Ascending aorta (tissue), 2 donors: ENCODE data around the gene RAP1GAP2. TPM values are rescaled to one million over a fixed set of nuclear protein-coding genes. Genes with fewer than 3 reads are reported as not detected.
A peak's percentile ranks its signal among the peaks of the same experiment; 100 is the strongest.

Experiments used
- DNase-seq, 2 donors: peaks; one replicate each; pipeline ENCODE4 v3.0.0-alpha.2; 2019; ENCODE audit warnings: low spot score in 2 of 2
- H3K27ac ChIP-seq, 2 donors: fragments of 200-600 bp; sonication (generic); one replicate each; pipeline ENCODE4 v1.5.1; 2016 to 2017; ENCODE audit warnings: mild to moderate bottlenecking in 1 of 2
- H3K27me3 ChIP-seq: fragments of 200-600 bp; sonication (generic); one replicate; pipeline ENCODE4 v1.5.1; 2017
- H3K36me3 ChIP-seq, 2 donors: fragments of 200-600 bp; sonication (generic); one replicate each; pipeline ENCODE4 v1.5.1; 2016
- H3K4me1 ChIP-seq, 2 donors: fragments of 200-600 bp; sonication (generic); one replicate each; pipeline ENCODE4 v1.5.1; 2016 to 2017; ENCODE audit warnings: mild to moderate bottlenecking in 1 of 2
- H3K4me3 ChIP-seq, 2 donors: fragments of 200-600 bp; sonication (generic); one replicate each; pipeline ENCODE4 v1.5.1; 2016 to 2017; ENCODE audit warnings: mild to moderate bottlenecking in 1 of 2
- H3K9me3 ChIP-seq, 2 donors: fragments of 200-600 bp; sonication (generic); one replicate each; pipeline ENCODE4 v1.5.1; 2016
- intact Hi-C: fragments of 100-400 bp; cut with DNase I; formaldehyde crosslinking; loops from one replicate; pipeline ENCODE4 v1.15.1; 2023
- total RNA-seq: library from RNA; depleted of rRNA; stranded (reverse); fragments of >200 nt; gene quantifications from one replicate; pipeline ENCODE4 v1.1.0, GENCODE V29; 2016
- TF ChIP-seq, protein P1 (sequence below), 3 experiments: fragments of 200-600 bp in 2 of 3; fragments of 450-650 bp in 1 of 3; sonication (generic) in 2 of 3; IDR thresholded peaks; one replicate each; pipeline ENCODE4 v1.5.1; 2016 to 2019; ENCODE audit warnings: antibody characterized with exemption in 3 of 3, mild to moderate bottlenecking in 1 of 3, moderate library complexity in 1 of 3

Gene RAP1GAP2
- total RNA-seq, 1 donor from 2014 or later, result 1.6 TPM

DNA sequence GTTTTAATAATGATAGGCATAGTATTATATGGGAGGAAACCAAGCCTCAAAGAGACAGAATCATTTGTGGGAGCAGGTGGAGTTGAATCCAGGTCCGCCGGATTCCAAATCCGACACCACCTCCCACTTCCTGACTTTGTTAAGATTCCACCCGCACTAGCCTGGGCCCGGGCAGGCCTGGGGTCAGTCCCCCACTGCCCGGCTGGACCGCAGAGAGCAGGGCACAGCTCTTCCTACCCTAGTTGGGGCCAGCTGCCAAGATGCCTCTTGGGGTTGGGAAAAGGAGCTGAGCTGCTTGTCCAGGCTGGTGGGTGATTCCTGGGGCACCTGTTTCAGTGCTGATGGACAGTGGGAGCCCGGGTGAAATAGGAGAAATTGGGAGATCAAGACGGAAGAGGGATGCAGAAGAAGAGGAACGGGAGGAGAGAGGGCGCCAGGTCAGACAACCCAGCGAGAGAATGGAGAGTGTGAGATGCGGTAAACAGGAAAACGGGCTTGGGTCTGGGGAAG lies 213.2 kb downstream of the RAP1GAP2 start:
- intact Hi-C loops, result loop anchor here (10.0 kb wide), 2 partner anchors 415 to 655 kb away; partner anchors contain the start of genes EMC6, PAFAH1B1 and TAX1BP3
- Histone ChIP-seq H3K36me3 (no peaks in the 10 kb centered on the region), H3K4me1 (peaks cover 4 to 6% of the 10 kb centered on the region in 2 donors), H3K4me3 (no peak overlapping the region), H3K9me3 (no peaks in the 10 kb centered on the region), H3K27me3 (no peaks in the 10 kb centered on the region), H3K27ac (no peak overlapping the region)
- TF ChIP-seq, protein P1, sequence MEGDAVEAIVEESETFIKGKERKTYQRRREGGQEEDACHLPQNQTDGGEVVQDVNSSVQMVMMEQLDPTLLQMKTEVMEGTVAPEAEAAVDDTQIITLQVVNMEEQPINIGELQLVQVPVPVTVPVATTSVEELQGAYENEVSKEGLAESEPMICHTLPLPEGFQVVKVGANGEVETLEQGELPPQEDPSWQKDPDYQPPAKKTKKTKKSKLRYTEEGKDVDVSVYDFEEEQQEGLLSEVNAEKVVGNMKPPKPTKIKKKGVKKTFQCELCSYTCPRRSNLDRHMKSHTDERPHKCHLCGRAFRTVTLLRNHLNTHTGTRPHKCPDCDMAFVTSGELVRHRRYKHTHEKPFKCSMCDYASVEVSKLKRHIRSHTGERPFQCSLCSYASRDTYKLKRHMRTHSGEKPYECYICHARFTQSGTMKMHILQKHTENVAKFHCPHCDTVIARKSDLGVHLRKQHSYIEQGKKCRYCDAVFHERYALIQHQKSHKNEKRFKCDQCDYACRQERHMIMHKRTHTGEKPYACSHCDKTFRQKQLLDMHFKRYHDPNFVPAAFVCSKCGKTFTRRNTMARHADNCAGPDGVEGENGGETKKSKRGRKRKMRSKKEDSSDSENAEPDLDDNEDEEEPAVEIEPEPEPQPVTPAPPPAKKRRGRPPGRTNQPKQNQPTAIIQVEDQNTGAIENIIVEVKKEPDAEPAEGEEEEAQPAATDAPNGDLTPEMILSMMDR (IDR thresholded peaks at IDR 0.05), result no peak
- DNase-seq, result no peak

DNA sequence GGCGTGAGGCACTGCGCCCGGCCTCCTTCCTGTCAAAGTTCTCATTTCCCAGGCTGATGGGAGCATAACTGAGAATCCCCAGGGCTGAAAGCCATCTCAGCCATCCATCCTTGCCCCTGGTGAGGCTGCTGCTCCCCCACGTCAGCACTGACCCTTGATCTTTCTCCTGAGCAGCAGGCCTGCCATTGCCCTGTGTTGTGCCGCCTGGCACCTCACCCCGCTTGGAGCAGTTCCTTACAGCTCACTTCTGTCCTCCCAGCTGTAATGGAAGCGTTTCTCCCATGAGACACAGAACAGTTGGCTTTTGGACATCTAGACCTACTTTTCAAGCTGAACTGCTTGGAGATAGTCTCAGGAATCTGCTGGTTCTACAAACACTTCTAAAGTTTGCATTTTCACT lies 215.7 kb downstream of the RAP1GAP2 start:
- no peak overlapping the region for H3K4me3 ChIP-seq
- no peaks in the 10 kb centered on the region for H3K9me3 ChIP-seq
- intact Hi-C loops, result no loop called here
- H3K27me3 ChIP-seq, result no peaks in the 10 kb centered on the region
- no peaks in the 10 kb centered on the region for H3K4me1 ChIP-seq
- no peak overlapping the region for H3K27ac ChIP-seq
- TF ChIP-seq, protein P1 (IDR thresholded peaks at IDR 0.05), result no peak
- DNase-seq, result no peak
- no peaks in the 10 kb centered on the region for H3K36me3 ChIP-seq

DNA sequence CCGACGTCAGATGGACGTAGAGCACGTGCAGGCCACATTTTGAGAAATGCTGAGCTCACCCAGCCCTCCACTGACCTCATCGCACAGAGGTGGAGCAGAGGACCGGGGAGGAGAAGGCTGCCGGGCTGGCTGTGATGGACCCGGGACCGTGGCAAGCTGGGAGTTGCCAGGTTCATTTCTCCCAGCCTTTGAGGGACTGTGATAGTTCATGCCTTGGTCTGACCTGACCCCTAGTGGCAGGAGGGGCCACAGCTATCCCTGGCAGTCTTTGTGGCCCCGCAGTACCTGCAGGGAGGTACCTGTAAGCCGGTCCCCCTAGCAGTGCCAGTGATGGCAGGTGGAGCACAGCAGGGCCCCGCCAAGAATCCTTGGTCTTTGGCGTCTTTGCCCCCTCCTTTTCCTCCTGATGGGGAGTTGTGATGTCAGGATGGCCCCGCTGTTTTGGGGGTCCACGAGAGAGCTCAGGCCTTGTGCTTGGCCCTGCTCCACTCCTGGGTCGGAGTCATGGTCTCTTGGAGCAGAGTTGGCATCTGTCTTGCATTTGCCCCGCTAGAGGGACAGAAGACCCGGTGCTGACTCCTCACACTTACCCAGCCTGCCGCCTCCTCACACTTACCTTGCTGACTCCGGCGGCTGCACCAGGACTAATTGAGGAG lies 216.8 kb downstream of the RAP1GAP2 start:
- no peaks in the 10 kb centered on the region for H3K36me3 ChIP-seq

DNA sequence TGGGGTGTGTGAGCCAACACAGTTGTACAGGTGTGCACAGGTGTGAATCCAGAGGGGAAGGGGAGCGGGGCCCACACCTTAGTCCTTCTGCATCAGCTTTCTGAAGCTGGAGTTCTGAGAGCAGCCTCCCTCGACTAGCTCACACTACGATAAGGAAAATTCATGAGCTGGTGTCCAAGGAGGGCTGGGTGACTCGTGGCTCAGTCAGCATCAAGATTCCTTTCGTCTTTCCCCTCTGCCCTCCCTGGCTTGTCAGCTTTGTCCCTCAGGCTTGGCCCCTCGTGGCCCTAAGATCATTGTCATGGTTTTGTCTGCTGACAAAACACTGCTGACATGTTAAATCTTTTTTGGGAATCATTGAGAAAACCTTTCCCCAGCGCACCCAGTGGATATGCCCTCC lies 219.7 kb downstream of the RAP1GAP2 start:
- Histone ChIP-seq H3K4me1 (no peaks in the 10 kb centered on the region), H3K4me3 (no peak overlapping the region), H3K9me3 (no peaks in the 10 kb centered on the region), H3K27ac (no peak overlapping the region), H3K27me3 (no peaks in the 10 kb centered on the region), H3K36me3 (peaks cover 0 to 6% of the 10 kb centered on the region in 2 donors)
- DNase-seq, result no peak
- TF ChIP-seq, protein P1 (IDR thresholded peaks at IDR 0.05), result no peak
- intact Hi-C loops, result no loop called here

More for the DNA sequence above, 216.8 kb downstream of the RAP1GAP2 start:
- intact Hi-C loops, result loop anchor here (1.0 kb wide), 1 partner anchor 185 kb away; no protein-coding TSS in a partner anchor
- Histone ChIP-seq H3K4me3 (no peak overlapping the region), H3K4me1 (no peaks in the 10 kb centered on the region), H3K9me3 (no peaks in the 10 kb centered on the region), H3K27ac (no peak overlapping the region), H3K27me3 (no peaks in the 10 kb centered on the region)
- TF ChIP-seq, protein P1 (IDR thresholded peaks at IDR 0.05), result peak; percentile 65 to 83 (median 80)
- peak in 1 of 2 donors; percentile 72 for DNase-seq

DNA sequence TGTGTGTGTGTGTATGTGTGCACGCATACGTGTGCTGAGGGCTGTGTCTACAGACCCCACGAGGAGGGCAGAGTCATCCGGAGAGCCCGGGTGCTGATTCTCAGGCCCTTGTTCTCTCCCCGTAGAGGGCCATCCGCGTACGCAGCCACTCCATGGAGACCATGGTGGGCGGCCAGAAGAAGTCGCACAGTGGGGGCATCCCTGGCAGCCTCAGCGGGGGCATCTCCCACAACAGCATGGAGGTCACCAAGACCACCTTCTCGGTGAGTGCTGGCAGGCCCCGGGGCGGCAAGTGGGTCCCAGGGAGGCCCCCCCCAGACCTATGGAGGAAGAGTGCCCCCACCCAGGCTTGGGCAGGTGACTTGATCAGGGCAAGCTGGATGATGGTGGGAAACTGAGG lies 221.7 kb downstream of the RAP1GAP2 start:
- H3K9me3 ChIP-seq, result peaks cover 0 to 11% of the 10 kb centered on the region in 2 donors
- no peak for DNase-seq
- TF ChIP-seq, protein P1 (IDR thresholded peaks at IDR 0.05), result no peak
- no peak overlapping the region for H3K27ac ChIP-seq
- H3K4me3 ChIP-seq, result no peak overlapping the region
- no peaks in the 10 kb centered on the region for H3K4me1 ChIP-seq
- intact Hi-C loops, result no loop called here
- no peaks in the 10 kb centered on the region for H3K27me3 ChIP-seq
- H3K36me3 ChIP-seq, result peaks cover 0 to 11% of the 10 kb centered on the region in 2 donors
